K562 (cell line): ENCODE data around the gene MYB. TPM values are rescaled to one million over a fixed set of nuclear protein-coding genes. Genes with fewer than 3 reads are reported as not detected.

Source experiments
- ELF2 ChIP-seq: fragments of 250-450 bp; sonication (Bioruptor Pico); IDR thresholded peaks from 2 replicates; pipeline ENCODE4 v1.5.0; 2021; ENCODE audit warnings: mild to moderate bottlenecking
- HNRNPUL1 ChIP-seq: fragments of 200-400 bp; formaldehyde crosslinking; IDR thresholded peaks from 2 replicates; pipeline ENCODE4 v1.6.1; 2017; ENCODE audit warnings: low read length
- MAFG ChIP-seq: fragments of 450-650 bp; conservative IDR thresholded peaks from 2 replicates; pipeline ENCODE4 v1.6.1; 2016; ENCODE audit warnings: missing genetic modification characterization, missing compliant biosample characterization
- NBN ChIP-seq: fragments of 450-650 bp; IDR thresholded peaks from 2 replicates; pipeline ENCODE4 v1.6.1; 2016; ENCODE audit warnings: low read depth, mild to moderate bottlenecking
- PHB2 ChIP-seq: fragments of 450-650 bp; IDR thresholded peaks from 2 replicates; pipeline ENCODE4 v1.6.1; 2017; ENCODE audit warnings: low read depth
- RUNX1 ChIP-seq: sonication (generic); IDR thresholded peaks from 2 replicates; pipeline ENCODE4 v1.6.1; 2016; ENCODE audit warnings: antibody characterized with exemption, low read depth
- polyA plus RNA-seq, 8 experiments: library from polyadenylated mRNA; depleted of rRNA in 4 of 8; stranded (reverse) in 5 of 8; unstranded in 3 of 8; fragments of >200 nt; fragmentation: Nextera tagmentation in 2 of 8; fragmentation: Illumina TruSeq in 1 of 8; extraction: Ambion mirVana in 2 of 8; extraction: Trizol in 1 of 8; gene quantifications; 2 replicates each; pipeline versions ENCODE4 v1.2.1 to v1.2.3, GENCODE V29; 2011 to 2014; ENCODE audit warnings: inconsistent platforms in 1 of 8, missing spikeins in 1 of 8
- total RNA-seq, 7 experiments: library from RNA; depleted of rRNA in 6 of 7; stranded (reverse); fragments of >200 nt in 6 of 7; fragmentation: Illumina TruSeq in 2 of 7; extraction: Trizol in 2 of 7; gene quantifications; 2 replicates each; pipeline versions ENCODE4 v1.2.1 to v1.2.3, GENCODE V29; 2011 to 2021; ENCODE audit warnings: low replicate concordance in 1 of 7
- TF ChIP-seq, protein P1 (sequence below): fragments of 450-650 bp; IDR thresholded peaks from 2 replicates; pipeline ENCODE4 v1.7.0; 2016; ENCODE audit warnings: borderline replicate concordance
- TF ChIP-seq, protein P2 (sequence below), 2 experiments: fragments of 450-650 bp; IDR thresholded peaks; 2 replicates each; pipeline ENCODE4 v1.6.1; 2016; ENCODE audit warnings: mild to moderate bottlenecking in 2 of 2, borderline replicate concordance in 1 of 2, low read depth in 1 of 2, moderate library complexity in 1 of 2
- TF ChIP-seq, protein P3 (sequence below): sonication (generic); formaldehyde crosslinking; IDR thresholded peaks from 2 replicates; pipeline ENCODE4 v1.8.1; 2023; ENCODE audit warnings: missing genetic modification reagents, mild to moderate bottlenecking, borderline replicate concordance

Gene MYB
- total and polyA plus RNA-seq, 9 of the 15 experiments (the other 6 are each of a cell fraction or from before 2014, with no cell fraction given) = 35.8 to 218 (median 140) TPM

DNA sequence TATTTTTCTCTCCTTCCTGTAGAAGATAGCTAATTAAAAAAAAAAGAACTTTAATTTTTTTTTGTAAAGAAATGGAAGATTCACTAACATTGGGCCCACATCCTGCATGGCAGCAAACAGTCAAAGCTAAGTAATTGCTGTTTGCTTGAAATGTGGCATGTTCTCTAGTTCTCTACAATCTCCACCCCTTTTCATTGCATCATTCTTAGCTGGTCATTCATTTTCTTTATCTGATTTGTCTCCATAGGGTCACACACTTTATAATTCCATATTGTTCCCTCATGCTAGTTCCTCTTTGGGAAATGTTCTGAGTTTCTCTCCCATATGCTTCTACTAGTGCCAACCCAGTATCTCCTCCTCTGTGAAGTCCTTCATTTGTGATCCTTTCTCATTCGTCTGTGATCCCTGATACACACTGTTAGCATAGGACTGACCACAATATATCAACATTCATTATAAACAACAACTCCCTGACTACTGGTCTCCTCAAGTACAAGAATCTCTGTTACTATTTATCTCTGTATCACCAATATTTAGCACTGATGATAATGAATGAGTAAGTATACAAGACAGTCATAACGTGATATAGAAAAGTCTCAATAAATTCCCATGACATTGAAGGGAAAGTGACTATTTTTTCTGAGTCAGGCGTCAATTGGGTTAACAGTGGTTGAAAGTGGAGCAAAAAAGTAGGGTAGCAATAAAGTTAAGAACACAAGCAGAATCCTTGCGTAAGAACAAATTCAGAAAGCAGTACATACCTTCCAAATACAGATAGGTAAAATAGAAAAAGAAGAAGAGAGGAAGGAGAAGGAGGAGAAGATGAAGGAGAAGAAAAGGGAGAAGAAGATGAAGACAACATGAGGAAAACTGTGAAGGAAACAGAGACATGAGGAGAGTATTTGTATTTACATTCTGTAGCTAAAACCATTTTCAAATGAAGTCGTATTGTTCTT, 33.2 kb upstream of the MYB start (continued):
- TF ChIP-seq HNRNPUL1 = no peak
- TF ChIP-seq, protein P1, sequence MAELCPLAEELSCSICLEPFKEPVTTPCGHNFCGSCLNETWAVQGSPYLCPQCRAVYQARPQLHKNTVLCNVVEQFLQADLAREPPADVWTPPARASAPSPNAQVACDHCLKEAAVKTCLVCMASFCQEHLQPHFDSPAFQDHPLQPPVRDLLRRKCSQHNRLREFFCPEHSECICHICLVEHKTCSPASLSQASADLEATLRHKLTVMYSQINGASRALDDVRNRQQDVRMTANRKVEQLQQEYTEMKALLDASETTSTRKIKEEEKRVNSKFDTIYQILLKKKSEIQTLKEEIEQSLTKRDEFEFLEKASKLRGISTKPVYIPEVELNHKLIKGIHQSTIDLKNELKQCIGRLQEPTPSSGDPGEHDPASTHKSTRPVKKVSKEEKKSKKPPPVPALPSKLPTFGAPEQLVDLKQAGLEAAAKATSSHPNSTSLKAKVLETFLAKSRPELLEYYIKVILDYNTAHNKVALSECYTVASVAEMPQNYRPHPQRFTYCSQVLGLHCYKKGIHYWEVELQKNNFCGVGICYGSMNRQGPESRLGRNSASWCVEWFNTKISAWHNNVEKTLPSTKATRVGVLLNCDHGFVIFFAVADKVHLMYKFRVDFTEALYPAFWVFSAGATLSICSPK = 0 out of 2 replicates have a peak, but pooled peaks have one; percentile 11
- TF ChIP-seq, protein P2, sequence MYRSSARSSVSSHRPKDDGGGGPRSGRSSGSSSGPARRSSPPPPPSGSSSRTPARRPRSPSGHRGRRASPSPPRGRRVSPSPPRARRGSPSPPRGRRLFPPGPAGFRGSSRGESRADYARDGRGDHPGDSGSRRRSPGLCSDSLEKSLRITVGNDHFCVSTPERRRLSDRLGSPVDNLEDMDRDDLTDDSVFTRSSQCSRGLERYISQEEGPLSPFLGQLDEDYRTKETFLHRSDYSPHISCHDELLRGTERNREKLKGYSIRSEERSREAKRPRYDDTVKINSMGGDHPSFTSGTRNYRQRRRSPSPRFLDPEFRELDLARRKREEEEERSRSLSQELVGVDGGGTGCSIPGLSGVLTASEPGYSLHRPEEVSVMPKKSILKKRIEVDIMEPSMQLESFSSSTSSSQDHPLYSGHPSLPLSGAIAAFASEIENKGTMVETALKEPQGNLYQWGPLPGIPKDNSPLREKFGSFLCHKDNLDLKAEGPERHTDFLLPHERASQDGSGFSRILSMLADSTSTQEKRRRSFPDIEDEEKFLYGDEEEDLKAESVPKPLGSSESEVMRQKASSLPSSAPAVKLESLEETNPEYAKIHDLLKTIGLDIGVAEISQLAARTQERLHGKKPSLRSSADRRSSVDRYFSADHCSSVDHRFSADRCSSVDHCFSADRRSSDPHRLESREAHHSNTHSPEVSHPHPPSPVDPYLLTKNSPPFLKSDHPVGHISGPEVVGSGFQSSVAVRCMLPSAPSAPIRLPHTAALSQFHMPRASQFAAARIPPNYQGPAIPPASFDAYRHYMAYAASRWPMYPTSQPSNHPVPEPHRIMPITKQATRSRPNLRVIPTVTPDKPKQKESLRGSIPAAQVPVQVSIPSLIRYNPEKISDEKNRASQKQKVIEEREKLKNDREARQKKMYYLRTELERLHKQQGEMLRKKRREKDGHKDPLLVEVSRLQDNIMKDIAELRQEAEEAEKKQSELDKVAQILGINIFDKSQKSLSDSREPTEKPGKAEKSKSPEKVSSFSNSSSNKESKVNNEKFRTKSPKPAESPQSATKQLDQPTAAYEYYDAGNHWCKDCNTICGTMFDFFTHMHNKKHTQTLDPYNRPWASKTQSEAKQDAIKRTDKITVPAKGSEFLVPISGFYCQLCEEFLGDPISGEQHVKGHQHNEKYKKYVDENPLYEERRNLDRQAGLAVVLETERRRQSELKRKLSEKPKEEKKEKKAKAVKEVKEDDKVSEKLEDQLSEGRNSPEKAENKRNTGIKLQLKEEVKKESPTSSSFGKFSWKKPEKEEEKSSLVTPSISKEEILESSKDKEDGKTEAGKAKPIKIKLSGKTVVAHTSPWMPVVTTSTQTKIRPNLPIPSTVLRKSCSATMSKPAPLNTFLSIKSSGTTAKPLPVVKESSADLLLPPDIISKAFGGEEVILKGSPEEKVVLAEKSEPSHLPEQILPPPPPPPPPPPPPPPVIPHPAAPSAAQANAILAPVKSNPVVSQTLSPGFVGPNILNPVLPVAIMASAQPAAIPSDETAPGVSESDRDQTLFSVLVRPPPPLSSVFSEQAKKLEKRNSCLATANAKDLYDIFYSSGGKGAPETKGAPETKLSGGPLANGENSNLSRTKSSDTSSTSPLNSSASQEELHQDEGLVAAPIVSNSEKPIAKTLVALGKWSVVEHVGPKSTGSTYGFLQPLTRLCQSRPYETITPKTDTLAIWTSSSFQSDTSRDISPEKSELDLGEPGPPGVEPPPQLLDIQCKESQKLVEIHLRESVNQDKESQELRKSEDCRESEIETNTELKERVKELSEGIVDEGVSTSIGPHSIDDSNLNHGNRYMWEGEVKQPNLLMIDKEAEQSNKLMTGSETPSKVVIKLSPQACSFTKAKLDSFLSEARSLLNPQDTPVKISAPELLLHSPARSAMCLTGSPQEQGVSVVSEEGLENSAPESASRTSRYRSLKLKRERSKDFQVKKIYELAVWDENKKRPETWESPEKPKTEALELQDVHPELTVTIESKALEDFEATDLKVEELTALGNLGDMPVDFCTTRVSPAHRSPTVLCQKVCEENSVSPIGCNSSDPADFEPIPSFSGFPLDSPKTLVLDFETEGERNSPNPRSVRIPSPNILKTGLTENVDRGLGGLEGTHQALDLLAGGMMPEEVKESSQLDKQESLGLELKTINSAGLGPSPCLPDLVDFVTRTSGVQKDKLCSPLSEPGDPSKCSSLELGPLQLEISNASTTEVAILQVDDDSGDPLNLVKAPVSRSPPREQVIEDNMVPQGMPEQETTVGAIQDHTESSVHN (IDR thresholded peaks at IDR 0.05; ENCODE audit: borderline replicate concordance in 1 of 2, low read depth in 1 of 2) = peak in 1 of 2 experiments; percentile 55; a peak in 1 of 4 replicates
- TF ChIP-seq ELF2 = no peak
- TF ChIP-seq MAFG (tag) = no peak
- TF ChIP-seq PHB2 = no peak
- peak; percentile 17; the same call in 1 of the 2 replicates for TF ChIP-seq NBN
- no peak for TF ChIP-seq RUNX1
- TF ChIP-seq, protein P3, sequence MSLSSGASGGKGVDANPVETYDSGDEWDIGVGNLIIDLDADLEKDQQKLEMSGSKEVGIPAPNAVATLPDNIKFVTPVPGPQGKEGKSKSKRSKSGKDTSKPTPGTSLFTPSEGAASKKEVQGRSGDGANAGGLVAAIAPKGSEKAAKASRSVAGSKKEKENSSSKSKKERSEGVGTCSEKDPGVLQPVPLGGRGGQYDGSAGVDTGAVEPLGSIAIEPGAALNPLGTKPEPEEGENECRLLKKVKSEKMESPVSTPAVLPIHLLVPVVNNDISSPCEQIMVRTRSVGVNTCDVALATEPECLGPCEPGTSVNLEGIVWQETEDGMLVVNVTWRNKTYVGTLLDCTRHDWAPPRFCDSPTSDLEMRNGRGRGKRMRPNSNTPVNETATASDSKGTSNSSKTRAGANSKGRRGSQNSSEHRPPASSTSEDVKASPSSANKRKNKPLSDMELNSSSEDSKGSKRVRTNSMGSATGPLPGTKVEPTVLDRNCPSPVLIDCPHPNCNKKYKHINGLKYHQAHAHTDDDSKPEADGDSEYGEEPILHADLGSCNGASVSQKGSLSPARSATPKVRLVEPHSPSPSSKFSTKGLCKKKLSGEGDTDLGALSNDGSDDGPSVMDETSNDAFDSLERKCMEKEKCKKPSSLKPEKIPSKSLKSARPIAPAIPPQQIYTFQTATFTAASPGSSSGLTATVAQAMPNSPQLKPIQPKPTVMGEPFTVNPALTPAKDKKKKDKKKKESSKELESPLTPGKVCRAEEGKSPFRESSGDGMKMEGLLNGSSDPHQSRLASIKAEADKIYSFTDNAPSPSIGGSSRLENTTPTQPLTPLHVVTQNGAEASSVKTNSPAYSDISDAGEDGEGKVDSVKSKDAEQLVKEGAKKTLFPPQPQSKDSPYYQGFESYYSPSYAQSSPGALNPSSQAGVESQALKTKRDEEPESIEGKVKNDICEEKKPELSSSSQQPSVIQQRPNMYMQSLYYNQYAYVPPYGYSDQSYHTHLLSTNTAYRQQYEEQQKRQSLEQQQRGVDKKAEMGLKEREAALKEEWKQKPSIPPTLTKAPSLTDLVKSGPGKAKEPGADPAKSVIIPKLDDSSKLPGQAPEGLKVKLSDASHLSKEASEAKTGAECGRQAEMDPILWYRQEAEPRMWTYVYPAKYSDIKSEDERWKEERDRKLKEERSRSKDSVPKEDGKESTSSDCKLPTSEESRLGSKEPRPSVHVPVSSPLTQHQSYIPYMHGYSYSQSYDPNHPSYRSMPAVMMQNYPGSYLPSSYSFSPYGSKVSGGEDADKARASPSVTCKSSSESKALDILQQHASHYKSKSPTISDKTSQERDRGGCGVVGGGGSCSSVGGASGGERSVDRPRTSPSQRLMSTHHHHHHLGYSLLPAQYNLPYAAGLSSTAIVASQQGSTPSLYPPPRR (CRISPR knock-in tag) = no peak
